Liver (tissue), 9 donors: ENCODE data around the gene DNAH10. TPM values are rescaled to one million over a fixed set of nuclear protein-coding genes. Genes with fewer than 3 reads are reported as not detected.

Experiments
- DNase-seq: peaks from one replicate; pipeline ENCODE4 v3.0.0-alpha.2; 2017; ENCODE audit warnings: low spot score
- H3K27ac ChIP-seq, 2 donors: one replicate each; pipeline ENCODE4 v1.7.0; 2013; ENCODE audit warnings: inconsistent platforms in 2 of 2, low read length in 2 of 2, control low read depth in 1 of 2, low read depth in 1 of 2, mild to moderate bottlenecking in 1 of 2
- H3K27me3 ChIP-seq, 4 donors: one replicate each; pipeline versions ENCODE4 v1.6.1 to v1.7.0; 2013; ENCODE audit warnings: low read length in 3 of 4, inconsistent platforms in 1 of 4, mild to moderate bottlenecking in 1 of 4, moderate library complexity in 1 of 4; ENCODE audit not compliant: control insufficient read depth in 4 of 4, insufficient read depth in 4 of 4
- H3K36me3 ChIP-seq, 4 donors: one replicate each; pipeline versions ENCODE4 v1.6.1 to v1.7.0; 2013; ENCODE audit warnings: low read length in 3 of 4, mild to moderate bottlenecking in 3 of 4, low read depth in 1 of 4, moderate library complexity in 1 of 4; ENCODE audit not compliant: control insufficient read depth in 4 of 4, insufficient read depth in 3 of 4
- H3K4me1 ChIP-seq, 4 donors: one replicate each; pipeline versions ENCODE4 v1.6.1 to v1.7.0; 2013; ENCODE audit warnings: low read length in 3 of 4, mild to moderate bottlenecking in 3 of 4, moderate library complexity in 1 of 4; ENCODE audit not compliant: control insufficient read depth in 4 of 4, insufficient read depth in 4 of 4
- H3K4me3 ChIP-seq, 3 donors: one replicate each; pipeline versions ENCODE4 v1.6.1 to v1.7.0; 2013; ENCODE audit warnings: low read length in 3 of 3, control low read depth in 1 of 3, low read depth in 1 of 3, mild to moderate bottlenecking in 1 of 3
- H3K9ac ChIP-seq, 2 donors: one replicate each; pipeline ENCODE4 v1.7.0; 2013; ENCODE audit warnings: low read length in 2 of 2, mild to moderate bottlenecking in 2 of 2, moderate library complexity in 2 of 2, control low read depth in 1 of 2, low read depth in 1 of 2
- H3K9me3 ChIP-seq, 4 donors: one replicate each; pipeline versions ENCODE4 v1.6.1 to v1.7.0; 2013; ENCODE audit warnings: low read length in 3 of 4; ENCODE audit not compliant: control insufficient read depth in 4 of 4
- CTCF ChIP-seq: fragments of 150-350 bp; IDR thresholded peaks from 2 replicates; pipeline ENCODE4 v1.5.1; 2017; ENCODE audit warnings: improper control_type of control experiment, low read depth, low read length; ENCODE audit not compliant: missing input control
- EGR1 ChIP-seq, 2 donors: IDR thresholded peaks; 2 replicates each; pipeline ENCODE4 v1.6.1; 2016 to 2018; ENCODE audit warnings: antibody characterized with exemption in 2 of 2, low read depth in 2 of 2
- FOXA1 ChIP-seq: IDR thresholded peaks from 2 replicates; pipeline ENCODE4 v1.6.1; 2016; ENCODE audit warnings: antibody characterized with exemption
- FOXA2 ChIP-seq: IDR thresholded peaks from 2 replicates; pipeline ENCODE4 v1.6.1; 2016; ENCODE audit warnings: antibody characterized with exemption
- GABPA ChIP-seq, 2 donors: IDR thresholded peaks in 1 of 2; conservative IDR thresholded peaks in 1 of 2; 2 replicates each; pipeline ENCODE4 v1.6.1; 2016; ENCODE audit warnings: antibody characterized with exemption in 2 of 2, mild to moderate bottlenecking in 1 of 2, moderate library complexity in 1 of 2
- HNF4A ChIP-seq, 2 donors: conservative IDR thresholded peaks; 2 replicates each; pipeline ENCODE4 v1.6.1; 2016; ENCODE audit warnings: antibody characterized with exemption in 2 of 2, mild to moderate bottlenecking in 2 of 2
- HNF4G ChIP-seq: IDR thresholded peaks from 2 replicates; pipeline ENCODE4 v1.6.1; 2016; ENCODE audit warnings: antibody characterized with exemption
- JUND ChIP-seq, 2 donors: IDR thresholded peaks; 2 replicates each; pipeline ENCODE4 v1.6.1; 2016; ENCODE audit warnings: antibody characterized with exemption in 2 of 2
- NR2F2 ChIP-seq: IDR thresholded peaks from 2 replicates; pipeline ENCODE4 v1.6.1; 2016; ENCODE audit warnings: antibody characterized with exemption
- RAD21 ChIP-seq, 2 donors: IDR thresholded peaks; 2 replicates each; pipeline ENCODE4 v1.6.1; 2016; ENCODE audit warnings: antibody characterized with exemption in 2 of 2, mild to moderate bottlenecking in 2 of 2
- REST ChIP-seq: IDR thresholded peaks from 2 replicates; pipeline ENCODE4 v1.6.1; 2016; ENCODE audit warnings: antibody characterized with exemption, mild to moderate bottlenecking
- RXRA ChIP-seq, 2 donors: IDR thresholded peaks; 2 replicates each; pipeline ENCODE4 v1.6.1; 2017 to 2018; ENCODE audit warnings: antibody characterized with exemption in 2 of 2, mild to moderate bottlenecking in 1 of 2
- SP1 ChIP-seq: IDR thresholded peaks from 2 replicates; pipeline ENCODE4 v1.6.1; 2018; ENCODE audit warnings: antibody characterized with exemption, mild to moderate bottlenecking
- TAF1 ChIP-seq: conservative IDR thresholded peaks from 2 replicates; pipeline ENCODE4 v1.6.1; 2016; ENCODE audit warnings: antibody characterized with exemption, mild to moderate bottlenecking
- YY1 ChIP-seq: IDR thresholded peaks from 2 replicates; pipeline ENCODE4 v1.6.1; 2016; ENCODE audit warnings: antibody characterized with exemption, mild to moderate bottlenecking
- ZBTB33 ChIP-seq: IDR thresholded peaks from 2 replicates; pipeline ENCODE4 v1.6.1; 2016; ENCODE audit warnings: antibody characterized with exemption
- WGBS: extraction: QIAGEN DNeasy Blood & Tissue Kit; methylation state at CpG from one replicate; pipeline ENCODE4 v1.1.7; 2013; 5-methylcytosine and 5-hydroxymethylcytosine counted together
- polyA plus RNA-seq, 2 donors: library from polyadenylated mRNA; stranded (reverse) in 1 of 2; unstranded in 1 of 2; fragments of 200-250 nt in 1 of 2; fragments of >200 nt in 1 of 2; fragmentation: Nextera tagmentation in 1 of 2; extraction: Ambion mirVana in 1 of 2; gene quantifications; one replicate each; pipeline versions ENCODE4 v1.2.1 to v1.2.3, GENCODE V29; 2013 to 2015
- total RNA-seq, 2 donors: library from RNA; depleted of rRNA; stranded (reverse); fragments of >200 nt; gene quantifications; one replicate each; pipeline ENCODE4 v1.2.3, GENCODE V29; 2014
- TF ChIP-seq, protein P1 (sequence below): IDR thresholded peaks from 2 replicates; pipeline ENCODE4 v1.6.1; 2016; ENCODE audit warnings: antibody characterized with exemption
- TF ChIP-seq, protein P2 (sequence below): IDR thresholded peaks from 2 replicates; pipeline ENCODE4 v1.6.1; 2016; ENCODE audit warnings: antibody characterized with exemption
- donor health status: healthy.
- donor health status: healthy.
- donor health status: healthy.
- donor health status: healthy.
- donor health status: healthy.

Gene DNAH10
- total and polyA plus RNA-seq, 4 donors: 0.05 to 0.47 (median 0.07) TPM

DNA sequence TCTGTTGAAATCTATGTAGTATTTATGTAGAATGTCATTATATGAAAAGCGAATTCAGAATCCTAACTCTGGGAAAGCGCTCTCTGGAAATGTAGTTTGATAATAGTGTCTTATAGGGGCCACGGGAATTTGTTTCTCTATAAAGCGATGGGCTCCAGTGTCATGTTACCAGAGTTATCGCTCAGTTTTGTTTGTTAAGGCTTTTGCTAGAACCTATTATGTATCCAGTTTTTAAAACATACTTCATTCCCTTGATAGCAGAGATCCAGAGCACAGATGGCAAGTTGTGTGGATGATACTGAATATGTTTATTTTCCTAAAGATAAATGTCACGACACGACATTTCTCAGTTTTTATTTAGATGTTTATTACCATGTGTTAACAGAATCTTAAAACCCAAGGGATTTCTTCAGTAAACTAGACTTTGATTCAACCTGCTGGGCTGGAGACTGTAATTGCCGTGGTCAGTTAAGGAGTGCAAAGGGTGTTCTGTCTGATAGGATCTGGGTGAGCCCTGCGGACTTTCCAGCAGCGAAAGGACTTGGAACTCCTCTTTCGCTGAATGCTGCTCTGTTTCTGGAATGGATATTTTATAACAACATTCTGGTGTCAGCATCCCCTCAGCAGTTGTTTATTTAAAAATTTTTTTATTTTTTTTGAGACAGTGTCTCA lies 1.7 kb upstream of the DNAH10 start:
- 97% methylated on average over 11 of the region's 11 CpGs for WGBS

More for the DNA sequence above, 1.7 kb upstream of the DNAH10 start:
- H3K4me3 ChIP-seq: no peak overlapping the region
- peaks cover 0 to 10% (median 4%) of the 10 kb centered on the region in 4 donors for H3K36me3 ChIP-seq
- H3K27me3 ChIP-seq: peaks cover 0 to 3% (median 1%) of the 10 kb centered on the region in 4 donors
- H3K9ac ChIP-seq: no peak overlapping the region
- DNase-seq: no peak
- TF ChIP-seq FOXA2 (no peak), EGR1 (IDR thresholded peaks at IDR 0.05; ENCODE audit: low read depth in 2 of 2) (no peak), HNF4A (conservative IDR thresholded peaks at IDR 0.05) (no peak), RAD21 (IDR thresholded peaks at IDR 0.05) (no peak), FOXA1 (no peak), ZBTB33 (no peak), NR2F2 (no peak), SP1 (no peak), TAF1 (no peak), JUND (IDR thresholded peaks at IDR 0.05) (no peak), REST (no peak), RXRA (IDR thresholded peaks at IDR 0.05) (no peak), YY1 (no peak), CTCF (no peak), HNF4G (no peak), GABPA (IDR thresholded peaks at IDR 0.05 in 1 of 2, conservative IDR thresholded peaks at IDR 0.05 in 1 of 2) (no peak)
- TF ChIP-seq, protein P1, sequence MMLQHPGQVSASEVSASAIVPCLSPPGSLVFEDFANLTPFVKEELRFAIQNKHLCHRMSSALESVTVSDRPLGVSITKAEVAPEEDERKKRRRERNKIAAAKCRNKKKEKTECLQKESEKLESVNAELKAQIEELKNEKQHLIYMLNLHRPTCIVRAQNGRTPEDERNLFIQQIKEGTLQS: no peak
- TF ChIP-seq, protein P2, sequence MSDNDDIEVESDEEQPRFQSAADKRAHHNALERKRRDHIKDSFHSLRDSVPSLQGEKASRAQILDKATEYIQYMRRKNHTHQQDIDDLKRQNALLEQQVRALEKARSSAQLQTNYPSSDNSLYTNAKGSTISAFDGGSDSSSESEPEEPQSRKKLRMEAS: no peak
- no peak overlapping the region for H3K27ac ChIP-seq
- no peaks in the 10 kb centered on the region for H3K9me3 ChIP-seq
- H3K4me1 ChIP-seq: peaks cover 3 to 16% (median 11%) of the 10 kb centered on the region in 4 donors
